ENCODE data around the gene TTN. TPM values are rescaled to one million over a fixed set of nuclear protein-coding genes. Genes with fewer than 3 reads are reported as not detected.

Gene TTN
- total RNA-seq, 1 donor from 2014 or later: 0.50 TPM

- Histone ChIP-seq H3K79me2 (ENCODE audit: insufficient read depth, low read length) (no peaks in the 10 kb centered on the region), H3K4me2 (ENCODE audit: low read length) (no peak overlapping the region), H3K27me3 (ENCODE audit: insufficient read depth, low read length) (no peaks in the 10 kb centered on the region), H4K20me1 (ENCODE audit: insufficient read depth, low read length) (no peaks in the 10 kb centered on the region), H3K4me1 (ENCODE audit: insufficient read depth, low read length) (peaks cover 3% of the 10 kb centered on the region), H3K36me3 (ENCODE audit: insufficient read depth, low read length) (peaks cover under 1% of the 10 kb centered on the region), H3K9me3 (ENCODE audit: insufficient read depth, low read depth, low read length) (no peaks in the 10 kb centered on the region), H3K27ac (ENCODE audit: low read depth, low read length) (no peak overlapping the region), H2AFZ (ENCODE audit: low read depth, low read length) (no peak overlapping the region), H3K4me3 (ENCODE audit: insufficient read depth, low read depth, low read length) (no peak overlapping the region), H3K9ac (ENCODE audit: low read length) (no peak overlapping the region)
- no peak overlapping the region for H3K27ac Mint-ChIP-seq (ENCODE audit: unreplicated experiment)
- DNase-seq (ENCODE audit: low read depth) (no peak), FAIRE-seq (no peak)
- peaks cover 2% of the 10 kb centered on the region for H3K9me3 Mint-ChIP-seq (ENCODE audit: unreplicated experiment)
- H3K4me3 Mint-ChIP-seq (ENCODE audit: unreplicated experiment): no peak overlapping the region
- no peaks in the 10 kb centered on the region for H3K27me3 Mint-ChIP-seq (ENCODE audit: low read depth, unreplicated experiment)
- H3K36me3 Mint-ChIP-seq (ENCODE audit: low read depth, unreplicated experiment): peaks cover 5% of the 10 kb centered on the region
- peaks cover 11% of the 10 kb centered on the region for H3K4me1 Mint-ChIP-seq (ENCODE audit: low read depth, unreplicated experiment)
- no peak for TF ChIP-seq EZH2 (IDR thresholded peaks at IDR 0.05; ENCODE audit: insufficient read depth, low read length)
- no peak for TF ChIP-seq CTCF (IDR thresholded peaks at IDR 0.05; ENCODE audit: insufficient read depth, low read depth, low read length)
Observed at GRCh38 chr2:178508646-178509045, 298.6 kb downstream of the TTN start.

DNA sequence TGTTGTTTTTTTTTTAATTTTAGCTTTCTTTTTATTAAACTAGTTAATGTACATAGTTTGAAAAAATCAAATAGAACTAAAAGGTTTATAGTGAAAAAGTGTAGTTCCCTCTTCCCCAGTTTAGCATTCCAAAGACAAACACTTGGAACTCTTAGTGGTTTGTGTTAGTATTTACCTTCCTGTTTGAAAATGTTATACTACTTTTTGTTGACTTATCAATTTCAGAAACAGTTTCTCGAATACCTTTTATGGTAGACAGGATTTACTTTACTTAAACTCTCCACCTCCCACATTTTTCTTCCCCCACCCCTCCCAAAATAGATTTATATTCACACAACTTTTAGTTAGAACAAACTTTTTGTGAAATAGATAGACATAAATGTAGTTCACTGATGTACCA, 300.3 kb downstream of the TTN start:
- Mint-ChIP-seq H3K27me3 (ENCODE audit: low read depth, unreplicated experiment) (no peaks in the 10 kb centered on the region), H3K4me3 (ENCODE audit: unreplicated experiment) (no peak overlapping the region), H3K27ac (ENCODE audit: unreplicated experiment) (no peak overlapping the region), H3K4me1 (ENCODE audit: low read depth, unreplicated experiment) (no peaks in the 10 kb centered on the region), H3K9me3 (ENCODE audit: unreplicated experiment) (no peaks in the 10 kb centered on the region), H3K36me3 (ENCODE audit: low read depth, unreplicated experiment) (peaks cover 6% of the 10 kb centered on the region)
- no peak for TF ChIP-seq EZH2 (IDR thresholded peaks at IDR 0.05; ENCODE audit: insufficient read depth, low read length)
- no peak for TF ChIP-seq CTCF (IDR thresholded peaks at IDR 0.05; ENCODE audit: insufficient read depth, low read depth, low read length)
- Histone ChIP-seq H3K27me3 (ENCODE audit: insufficient read depth, low read length) (no peaks in the 10 kb centered on the region), H4K20me1 (ENCODE audit: insufficient read depth, low read length) (no peaks in the 10 kb centered on the region), H3K4me3 (ENCODE audit: insufficient read depth, low read depth, low read length) (no peak overlapping the region), H3K27ac (ENCODE audit: low read depth, low read length) (no peak overlapping the region), H2AFZ (ENCODE audit: low read depth, low read length) (no peak overlapping the region), H3K9ac (ENCODE audit: low read length) (no peak overlapping the region), H3K36me3 (ENCODE audit: insufficient read depth, low read length) (peaks cover 14% of the 10 kb centered on the region), H3K4me2 (ENCODE audit: low read length) (no peak overlapping the region), H3K79me2 (ENCODE audit: insufficient read depth, low read length) (no peaks in the 10 kb centered on the region), H3K9me3 (ENCODE audit: insufficient read depth, low read depth, low read length) (no peaks in the 10 kb centered on the region), H3K4me1 (ENCODE audit: insufficient read depth, low read length) (no peaks in the 10 kb centered on the region)
- DNase-seq (ENCODE audit: low read depth) (no peak), FAIRE-seq (no peak)

- no peak for DNase-seq (ENCODE audit: low read depth)
- Histone ChIP-seq H4K20me1 (ENCODE audit: insufficient read depth, low read length) (no peaks in the 10 kb centered on the region), H3K36me3 (ENCODE audit: insufficient read depth, low read length) (peaks cover 18% of the 10 kb centered on the region), H3K27me3 (ENCODE audit: insufficient read depth, low read length) (no peaks in the 10 kb centered on the region), H2AFZ (ENCODE audit: low read depth, low read length) (no peak overlapping the region), H3K4me1 (ENCODE audit: insufficient read depth, low read length) (no peaks in the 10 kb centered on the region), H3K4me3 (ENCODE audit: insufficient read depth, low read depth, low read length) (no peak overlapping the region), H3K27ac (ENCODE audit: low read depth, low read length) (no peak overlapping the region), H3K9me3 (ENCODE audit: insufficient read depth, low read depth, low read length) (no peaks in the 10 kb centered on the region), H3K9ac (ENCODE audit: low read length) (no peak overlapping the region), H3K79me2 (ENCODE audit: insufficient read depth, low read length) (no peaks in the 10 kb centered on the region), H3K4me2 (ENCODE audit: low read length) (no peak overlapping the region)
- H3K36me3 Mint-ChIP-seq (ENCODE audit: low read depth, unreplicated experiment): peaks cover 6% of the 10 kb centered on the region
- FAIRE-seq: no peak
- no peaks in the 10 kb centered on the region for H3K27me3 Mint-ChIP-seq (ENCODE audit: low read depth, unreplicated experiment)
- no peak overlapping the region for H3K4me3 Mint-ChIP-seq (ENCODE audit: unreplicated experiment)
- H3K9me3 Mint-ChIP-seq (ENCODE audit: unreplicated experiment): no peaks in the 10 kb centered on the region
- TF ChIP-seq CTCF (IDR thresholded peaks at IDR 0.05; ENCODE audit: insufficient read depth, low read depth, low read length) (no peak), EZH2 (IDR thresholded peaks at IDR 0.05; ENCODE audit: insufficient read depth, low read length) (no peak)
- H3K4me1 Mint-ChIP-seq (ENCODE audit: low read depth, unreplicated experiment): no peaks in the 10 kb centered on the region
- H3K27ac Mint-ChIP-seq (ENCODE audit: unreplicated experiment): no peak overlapping the region
Observed at GRCh38 chr2:178506524-178506923, 300.7 kb downstream of the TTN start.
